Loucy (cell line): Measurements from ENCODE around the gene LRRC40.
"Not testable (repeated sequence)": the region's sequence is repeated elsewhere in the genome, so short reads cannot be mapped to it uniquely, and the experiment has no call there.

Source experiments
- H2AFZ ChIP-seq: fragments of 200-600 bp; sonication (generic); 2 replicates; pipeline ENCODE4 v1.6.0; 2016; ENCODE audit warnings: antibody characterized with exemption, mild to moderate bottlenecking, low read length, moderate library complexity
- H3F3A ChIP-seq: fragments of 200-600 bp; 2 replicates; pipeline ENCODE4 v1.6.0; 2016; ENCODE audit warnings: antibody characterized with exemption, low read depth, mild to moderate bottlenecking
- H3K27me3 ChIP-seq: fragments of 200-600 bp; sonication (generic); 2 replicates; pipeline ENCODE4 v1.6.1; 2014; ENCODE audit warnings: low read length, mild to moderate bottlenecking; ENCODE audit not compliant: insufficient read depth, poor library complexity, severe bottlenecking
- H3K36me3 ChIP-seq: fragments of 200-600 bp; sonication (generic); 2 replicates; pipeline ENCODE4 v1.6.1; 2016; ENCODE audit warnings: low read length; ENCODE audit not compliant: insufficient read depth
- H3K4me1 ChIP-seq: fragments of 200-600 bp; sonication (generic); 2 replicates; pipeline ENCODE4 v1.5.1; 2014; ENCODE audit warnings: low read length, mild to moderate bottlenecking; ENCODE audit not compliant: insufficient read depth, poor library complexity, severe bottlenecking
- H3K4me2 ChIP-seq: fragments of 200-600 bp; sonication (generic); 2 replicates; pipeline ENCODE4 v1.6.0; 2014; ENCODE audit warnings: antibody characterized with exemption, low read length, low read depth, mild to moderate bottlenecking; ENCODE audit not compliant: poor library complexity, severe bottlenecking
- H3K4me3 ChIP-seq: fragments of 200-600 bp; sonication (generic); 2 replicates; pipeline ENCODE4 v1.5.1; 2014; ENCODE audit warnings: low read length, mild to moderate bottlenecking, mixed read lengths; ENCODE audit not compliant: poor library complexity, severe bottlenecking
- H3K79me2 ChIP-seq: fragments of 200-600 bp; sonication (generic); 2 replicates; pipeline ENCODE4 v1.6.1; 2014; ENCODE audit warnings: low read length; ENCODE audit not compliant: insufficient read depth
- H3K9ac ChIP-seq: fragments of 200-600 bp; sonication (generic); 2 replicates; pipeline ENCODE4 v1.6.0; 2014; ENCODE audit warnings: mild to moderate bottlenecking, low read depth, low read length, moderate library complexity; ENCODE audit not compliant: poor library complexity, severe bottlenecking
- H3K9me2 ChIP-seq: fragments of 200-600 bp; sonication (generic); replicated peaks from 2 replicates; pipeline ENCODE4 v1.6.1; 2016; ENCODE audit warnings: low read depth, low read length, mixed read lengths
- H3K9me3 ChIP-seq: fragments of 200-600 bp; sonication (generic); 2 replicates; pipeline ENCODE4 v1.6.1; 2014; ENCODE audit warnings: mild to moderate bottlenecking, antibody characterized with exemption, low read length, low read depth; ENCODE audit not compliant: insufficient read depth
- H4K20me1 ChIP-seq: fragments of 200-600 bp; sonication (generic); 2 replicates; pipeline ENCODE4 v1.6.0; 2014; ENCODE audit warnings: antibody characterized with exemption, low read length, mild to moderate bottlenecking; ENCODE audit not compliant: insufficient read depth, poor library complexity, severe bottlenecking
- CTCF ChIP-seq: fragments of 200-600 bp; sonication (generic); conservative IDR thresholded peaks from 2 replicates; pipeline ENCODE4 v1.5.1; 2014; ENCODE audit warnings: mild to moderate bottlenecking, antibody characterized with exemption, low read length
- EZH2phosphoT487 ChIP-seq: fragments of 200-600 bp; IDR thresholded peaks from 2 replicates; pipeline ENCODE4 v1.6.1; 2018; ENCODE audit warnings: antibody characterized with exemption, mild to moderate bottlenecking, moderate library complexity, borderline replicate concordance

Gene LRRC40

DNA sequence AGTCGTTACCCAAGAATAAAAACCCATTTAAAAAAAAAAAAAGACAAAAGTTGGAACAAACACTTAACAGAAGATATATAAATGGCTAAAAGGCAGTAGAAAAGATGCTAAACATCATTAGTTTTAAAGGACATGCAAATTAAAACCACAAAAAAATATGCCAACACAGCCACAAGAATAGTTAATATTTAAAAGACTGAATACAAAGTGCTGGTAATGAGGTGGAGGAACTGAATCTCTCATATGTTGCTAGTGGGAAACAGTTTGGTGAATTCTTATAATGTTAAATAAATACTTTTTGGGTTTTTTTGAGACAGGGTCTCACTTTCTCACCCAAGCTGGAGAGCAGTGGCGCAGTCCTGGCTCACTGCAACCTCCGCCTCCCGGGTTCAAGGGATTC is 10.0 kb downstream of the LRRC40 start:
- Histone ChIP-seq H3K9me3 (no peaks in the 10 kb centered on the region), H3K36me3 (no peaks in the 10 kb centered on the region), H3K9me2 (no peaks in the 10 kb centered on the region), H3K4me2 (peak overlapping the region; percentile 44), H2AFZ (no peak overlapping the region), H3K27me3 (no peaks in the 10 kb centered on the region), H3K79me2 (peaks cover 75% of the 10 kb centered on the region), H3K4me1 (peaks cover 5% of the 10 kb centered on the region), H4K20me1 (peaks cover 28% of the 10 kb centered on the region), H3K9ac (no peak overlapping the region), H3K4me3 (no peak overlapping the region), H3F3A (no peaks in the 10 kb centered on the region)
- TF ChIP-seq EZH2phosphoT487 (no peak), CTCF (no peak)

DNA sequence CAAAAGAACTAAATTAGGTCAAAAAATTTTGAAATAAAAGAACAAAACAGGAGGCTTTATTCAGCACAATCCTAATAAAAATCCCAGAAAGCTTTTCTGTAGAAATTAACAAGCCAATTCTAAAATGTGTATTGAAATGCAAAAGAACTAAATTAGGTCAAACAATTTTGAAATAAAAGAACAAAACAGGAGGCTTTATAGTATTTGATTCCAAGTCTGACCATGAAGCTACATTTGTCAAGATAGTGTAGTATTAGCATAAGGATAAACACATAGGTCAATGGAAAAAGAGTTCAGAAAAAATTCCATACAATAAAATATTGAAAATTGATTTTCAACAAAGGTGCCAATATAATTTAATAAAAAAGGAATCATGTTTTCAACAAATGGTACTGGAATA is 10.8 kb downstream of the LRRC40 start:
- Histone ChIP-seq H3K4me2 (no peak overlapping the region), H3K9me2 (no peaks in the 10 kb centered on the region), H3K9me3 (no peaks in the 10 kb centered on the region), H2AFZ (no peak overlapping the region), H4K20me1 (peaks cover 25% of the 10 kb centered on the region), H3K36me3 (no peaks in the 10 kb centered on the region), H3F3A (no peaks in the 10 kb centered on the region), H3K4me3 (no peak overlapping the region), H3K9ac (no peak overlapping the region), H3K4me1 (no peaks in the 10 kb centered on the region), H3K79me2 (peaks cover 75% of the 10 kb centered on the region), H3K27me3 (no peaks in the 10 kb centered on the region)
- no peak for TF ChIP-seq CTCF
- no peak for TF ChIP-seq EZH2phosphoT487

- not testable (repeated sequence) for H3K4me1 ChIP-seq, H3K4me3 ChIP-seq, H3K27me3 ChIP-seq, H2AFZ ChIP-seq, H3F3A ChIP-seq, H3K36me3 ChIP-seq, H3K9me2 ChIP-seq, H3K9ac ChIP-seq, H3K4me2 ChIP-seq, H3K9me3 ChIP-seq
- Histone ChIP-seq H3K79me2 (peaks cover 77% of the 10 kb centered on the region), H4K20me1 (peaks cover 19% of the 10 kb centered on the region)
These were observed 12.9 kb downstream of the LRRC40 start for GRCh38 chr1:70192446-70192845.

DNA sequence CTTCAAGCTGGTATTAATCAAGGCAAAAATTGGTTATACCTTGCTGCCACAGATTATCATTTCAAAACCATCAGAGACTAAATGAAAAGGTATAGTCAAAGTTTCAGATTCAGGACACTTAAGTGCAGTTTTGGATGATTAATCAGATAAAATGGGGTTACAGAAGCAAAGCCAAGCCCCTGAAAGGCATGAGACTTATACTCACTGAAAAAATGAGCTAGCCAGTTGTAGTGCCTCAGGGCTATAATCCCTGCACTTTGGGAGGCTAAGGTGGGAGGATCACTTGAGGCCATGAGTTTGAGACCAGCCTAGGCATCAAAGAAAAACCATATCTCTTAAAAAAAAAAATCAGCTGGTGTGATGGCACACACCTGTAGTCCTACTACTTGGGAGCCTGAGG is 15.2 kb downstream of the LRRC40 start:
- Histone ChIP-seq H3K4me3 (no peak overlapping the region), H3K4me2 (no peak overlapping the region), H3K79me2 (peaks cover 59% of the 10 kb centered on the region), H3K9me2 (no peaks in the 10 kb centered on the region), H3K4me1 (no peaks in the 10 kb centered on the region), H2AFZ (no peak overlapping the region), H3K36me3 (peaks cover 5% of the 10 kb centered on the region; the same call in 1 of the 2 replicates), H3K9me3 (no peaks in the 10 kb centered on the region), H3F3A (no peaks in the 10 kb centered on the region), H3K27me3 (no peaks in the 10 kb centered on the region), H3K9ac (no peak overlapping the region), H4K20me1 (peaks cover 15% of the 10 kb centered on the region)
- TF ChIP-seq EZH2phosphoT487 (no peak), CTCF (no peak)
